Keratinocyte (primary cell): ENCODE measurements around the gene CCDC69.

ENCODE experiments used
- EZH2 ChIP-seq: IDR thresholded peaks from one replicate; pipeline ENCODE4 v1.6.1; 2012; ENCODE audit warnings: inconsistent platforms, mild to moderate bottlenecking, low read length, moderate library complexity
- TF ChIP-seq, protein P1 (sequence below), 3 experiments: IDR thresholded peaks in 1 of 3; conservative IDR thresholded peaks in 1 of 3; optimal IDR thresholded peaks in 1 of 3; 2 replicates in 2 of 3; 3 replicates in 1 of 3; pipeline versions ENCODE3 to v1.5.1; 2011; ENCODE audit warnings: low read length in 3 of 3, mild to moderate bottlenecking in 3 of 3, moderate library complexity in 2 of 3, control low read depth in 1 of 3, inconsistent platforms in 1 of 3; ENCODE audit not compliant: insufficient read depth in 2 of 3; ENCODE audit errors: extremely low read depth in 1 of 3

DNA sequence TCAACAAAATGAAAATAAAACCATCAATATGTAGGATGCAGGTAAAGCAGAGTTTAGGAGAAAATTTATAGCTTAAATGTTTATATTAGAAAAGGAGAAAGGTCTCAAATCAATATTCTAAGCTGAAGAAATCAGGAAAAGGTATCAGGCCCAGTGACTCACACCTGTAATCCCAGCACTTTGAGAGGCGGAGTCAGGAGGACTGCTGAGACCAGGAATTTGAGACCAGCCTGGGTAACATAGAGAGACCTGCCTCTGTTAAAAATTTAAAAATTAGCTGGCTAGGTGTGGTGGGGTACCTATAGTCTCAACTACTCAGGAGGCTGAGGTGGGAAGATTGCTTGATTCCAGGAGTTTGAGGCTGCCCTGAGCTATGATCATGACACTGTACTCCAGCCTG lies 32.2 kb downstream of the CCDC69 start:
- TF ChIP-seq, protein P1, sequence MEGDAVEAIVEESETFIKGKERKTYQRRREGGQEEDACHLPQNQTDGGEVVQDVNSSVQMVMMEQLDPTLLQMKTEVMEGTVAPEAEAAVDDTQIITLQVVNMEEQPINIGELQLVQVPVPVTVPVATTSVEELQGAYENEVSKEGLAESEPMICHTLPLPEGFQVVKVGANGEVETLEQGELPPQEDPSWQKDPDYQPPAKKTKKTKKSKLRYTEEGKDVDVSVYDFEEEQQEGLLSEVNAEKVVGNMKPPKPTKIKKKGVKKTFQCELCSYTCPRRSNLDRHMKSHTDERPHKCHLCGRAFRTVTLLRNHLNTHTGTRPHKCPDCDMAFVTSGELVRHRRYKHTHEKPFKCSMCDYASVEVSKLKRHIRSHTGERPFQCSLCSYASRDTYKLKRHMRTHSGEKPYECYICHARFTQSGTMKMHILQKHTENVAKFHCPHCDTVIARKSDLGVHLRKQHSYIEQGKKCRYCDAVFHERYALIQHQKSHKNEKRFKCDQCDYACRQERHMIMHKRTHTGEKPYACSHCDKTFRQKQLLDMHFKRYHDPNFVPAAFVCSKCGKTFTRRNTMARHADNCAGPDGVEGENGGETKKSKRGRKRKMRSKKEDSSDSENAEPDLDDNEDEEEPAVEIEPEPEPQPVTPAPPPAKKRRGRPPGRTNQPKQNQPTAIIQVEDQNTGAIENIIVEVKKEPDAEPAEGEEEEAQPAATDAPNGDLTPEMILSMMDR (optimal IDR thresholded peaks at IDR 0.05 in 1 of 3, IDR thresholded peaks at IDR 0.05 in 1 of 3, conservative IDR thresholded peaks at IDR 0.05 in 1 of 3; ENCODE audit: extremely low read depth in 1 of 3, insufficient read depth in 2 of 3, low read length in 3 of 3), result no peak
- TF ChIP-seq EZH2, result no peak
